Bronchial epithelial cell (primary cell): ENCODE results near the gene HINFP. TPM values are rescaled to one million over a fixed set of nuclear protein-coding genes. Genes with fewer than 3 reads are reported as not detected.

Experiments
- DNase-seq: peaks from one replicate; pipeline ENCODE4 v3.0.0-alpha.2; 2010; ENCODE audit warnings: low read depth
- FAIRE-seq: peaks from 2 replicates; lab custom pipeline; 2011; peaks lifted over from hg19 to GRCh38; lab: Jason Lieb, UNC
- H3K27me3 ChIP-seq: 2 replicates; pipeline ENCODE4 v1.5.1; 2011; ENCODE audit warnings: low read length; ENCODE audit not compliant: control insufficient read depth, insufficient read depth
- H3K36me3 ChIP-seq: 2 replicates; pipeline ENCODE4 v1.5.1; 2011; ENCODE audit warnings: low read length; ENCODE audit not compliant: control insufficient read depth, insufficient read depth
- H3K4me3 ChIP-seq: 2 replicates; pipeline ENCODE4 v1.5.1; 2011; ENCODE audit warnings: mild to moderate bottlenecking, low read depth, low read length, control low read depth
- CTCF ChIP-seq: IDR thresholded peaks from 2 replicates; pipeline ENCODE4 v1.5.1; 2011; ENCODE audit warnings: mild to moderate bottlenecking, moderate library complexity, low read length, control low read depth, inconsistent platforms; ENCODE audit not compliant: insufficient read depth, severe bottlenecking
- total RNA-seq: library from RNA; depleted of rRNA; stranded (reverse); fragments of >200 nt; gene quantifications from 2 replicates; pipeline ENCODE4 v1.2.1, GENCODE V29; 2014

HINFP gene
- total RNA-seq, 1 donor from 2014 or later: 12.4 TPM

- no peak for TF ChIP-seq CTCF
- Histone ChIP-seq H3K27me3 (peaks cover 12% of the 10 kb centered on the region), H3K4me3 (no peak overlapping the region), H3K36me3 (no peaks in the 10 kb centered on the region)
- FAIRE-seq (peak; percentile 32), DNase-seq (no peak)
Measured at GRCh38 chr11:119154178-119154577, 32.8 kb downstream of the HINFP start.

- DNase-seq: no peak
- peak; percentile 2 for TF ChIP-seq CTCF
- no peak for FAIRE-seq
- no peak overlapping the region for H3K4me3 ChIP-seq
- H3K27me3 ChIP-seq: no peaks in the 10 kb centered on the region
- H3K36me3 ChIP-seq: no peaks in the 10 kb centered on the region
Measured at GRCh38 chr11:119155733-119156492, 34.5 kb downstream of the HINFP start.

GRCh38 chr11:119156496-119156895 lies 35.1 kb downstream of the HINFP start:
- Histone ChIP-seq H3K36me3 (no peaks in the 10 kb centered on the region), H3K4me3 (no peak overlapping the region), H3K27me3 (no peaks in the 10 kb centered on the region)
- DNase-seq (no peak), FAIRE-seq (no peak)
- TF ChIP-seq CTCF: no peak

GRCh38 chr11:119157063-119157462 lies 35.7 kb downstream of the HINFP start:
- DNase-seq (no peak), FAIRE-seq (peak; percentile 50)
- no peak for TF ChIP-seq CTCF
- Histone ChIP-seq H3K36me3 (no peaks in the 10 kb centered on the region), H3K4me3 (no peak overlapping the region), H3K27me3 (no peaks in the 10 kb centered on the region)

GRCh38 chr11:119158467-119158866 lies 37.1 kb downstream of the HINFP start:
- no peaks in the 10 kb centered on the region for H3K36me3 ChIP-seq
- no peak for TF ChIP-seq CTCF
- H3K27me3 ChIP-seq: no peaks in the 10 kb centered on the region
- FAIRE-seq (no peak), DNase-seq (no peak)
- no peak overlapping the region for H3K4me3 ChIP-seq

GRCh38 chr11:119160151-119160550 lies 38.8 kb downstream of the HINFP start:
- FAIRE-seq: no peak
- no peak for TF ChIP-seq CTCF
- H3K27me3 ChIP-seq: no peaks in the 10 kb centered on the region
- H3K4me3 ChIP-seq: no peak overlapping the region
- no peak for DNase-seq
- no peaks in the 10 kb centered on the region for H3K36me3 ChIP-seq
